Measurements from ENCODE around the gene CROCC2.

Gene CROCC2

GRCh38 chr2:240906141-240906910 is at the start of gene CROCC2:
Gene CROCC2 (plus strand): TSS chr2:240906336. CDS start chr2:240906514, 178 bp downstream.
- H3K27ac Mint-ChIP-seq, result no peak within 1 kb of the TSS
- no peaks in the 10 kb centered on the region for H3K36me3 Mint-ChIP-seq (ENCODE audit: low read depth)
- intact Hi-C loops (cut with micrococcal nuclease), result no loop called here
- H3K27me3 Mint-ChIP-seq, result peaks cover 5% of the 10 kb centered on the region
- H3K4me3 Mint-ChIP-seq, result no peak within 1 kb of the TSS
- H3K4me1 Mint-ChIP-seq (ENCODE audit: low read depth), result no peaks in the 10 kb centered on the region
- no peaks in the 10 kb centered on the region for H3K9me3 Mint-ChIP-seq

GRCh38 chr2:240857039-240858008 is 48.8 kb upstream of the CROCC2 start:
- Mint-ChIP-seq H3K27ac (no peak overlapping the region), H3K4me3 (no peak overlapping the region), H3K4me1 (ENCODE audit: low read depth) (no peaks in the 10 kb centered on the region), H3K9me3 (peaks cover 20% of the 10 kb centered on the region), H3K36me3 (ENCODE audit: low read depth) (no peaks in the 10 kb centered on the region), H3K27me3 (peaks cover 3% of the 10 kb centered on the region)
- intact Hi-C loops (cut with micrococcal nuclease), result loop anchor here (10.0 kb wide), 1 partner anchor 217 kb away; no protein-coding TSS in a partner anchor

DNA sequence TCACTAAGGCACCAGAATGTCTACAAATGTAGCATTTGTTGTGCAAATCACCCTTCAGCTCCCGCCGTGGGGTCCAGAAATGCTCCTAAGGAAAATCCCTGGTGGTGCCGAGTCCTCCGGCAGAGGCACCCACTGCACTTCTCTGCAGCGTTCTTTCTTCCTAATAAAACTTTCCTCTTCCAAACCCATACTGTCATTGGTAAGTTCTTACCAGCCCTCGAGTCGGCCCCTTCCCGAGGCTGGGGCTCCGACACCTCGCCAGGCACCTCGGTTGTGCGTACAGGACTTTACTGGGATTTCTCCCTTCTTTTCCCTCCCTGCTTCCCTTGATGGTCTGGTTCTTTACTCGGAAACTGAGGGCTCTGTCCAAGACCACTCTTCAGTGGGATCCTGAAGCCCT is 47.8 kb upstream of the CROCC2 start:
- H3K27me3 Mint-ChIP-seq, result peaks cover 2% of the 10 kb centered on the region
- H3K9me3 Mint-ChIP-seq, result peaks cover 20% of the 10 kb centered on the region
- H3K27ac Mint-ChIP-seq, result no peak overlapping the region
- H3K4me3 Mint-ChIP-seq, result no peak overlapping the region
- no peaks in the 10 kb centered on the region for H3K4me1 Mint-ChIP-seq (ENCODE audit: low read depth)
- no peaks in the 10 kb centered on the region for H3K36me3 Mint-ChIP-seq (ENCODE audit: low read depth)
- intact Hi-C loops (cut with micrococcal nuclease), result loop anchor here (10.0 kb wide), 1 partner anchor 216 kb away; no protein-coding TSS in a partner anchor

DNA sequence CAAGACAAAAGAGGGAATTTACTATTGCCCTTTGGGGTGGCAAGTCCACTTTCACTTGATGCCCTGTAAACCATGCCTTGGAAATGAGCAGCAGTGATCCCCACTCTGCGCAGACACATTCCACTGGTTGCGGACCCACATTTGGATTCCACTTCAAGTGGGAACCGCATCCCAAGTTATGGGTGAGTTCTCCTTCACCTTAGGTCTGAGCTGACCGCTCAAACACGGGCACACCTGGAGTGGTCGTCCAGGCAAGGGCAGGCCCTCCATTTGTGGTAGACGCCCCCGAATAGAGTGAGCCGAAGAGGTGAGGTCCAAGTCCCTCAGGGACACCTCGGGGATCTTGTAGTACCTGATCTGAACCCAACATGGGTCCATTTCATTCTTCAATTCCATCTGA is 47.3 kb upstream of the CROCC2 start:
- H3K4me1 Mint-ChIP-seq (ENCODE audit: low read depth), result no peaks in the 10 kb centered on the region
- H3K27me3 Mint-ChIP-seq, result peaks cover 4% of the 10 kb centered on the region
- no peaks in the 10 kb centered on the region for H3K36me3 Mint-ChIP-seq (ENCODE audit: low read depth)
- no peak overlapping the region for H3K27ac Mint-ChIP-seq
- H3K4me3 Mint-ChIP-seq, result no peak overlapping the region
- intact Hi-C loops (cut with micrococcal nuclease), result loop anchor here (10.0 kb wide), 1 partner anchor 216 kb away; no protein-coding TSS in a partner anchor
- H3K9me3 Mint-ChIP-seq, result peaks cover 18% of the 10 kb centered on the region

DNA sequence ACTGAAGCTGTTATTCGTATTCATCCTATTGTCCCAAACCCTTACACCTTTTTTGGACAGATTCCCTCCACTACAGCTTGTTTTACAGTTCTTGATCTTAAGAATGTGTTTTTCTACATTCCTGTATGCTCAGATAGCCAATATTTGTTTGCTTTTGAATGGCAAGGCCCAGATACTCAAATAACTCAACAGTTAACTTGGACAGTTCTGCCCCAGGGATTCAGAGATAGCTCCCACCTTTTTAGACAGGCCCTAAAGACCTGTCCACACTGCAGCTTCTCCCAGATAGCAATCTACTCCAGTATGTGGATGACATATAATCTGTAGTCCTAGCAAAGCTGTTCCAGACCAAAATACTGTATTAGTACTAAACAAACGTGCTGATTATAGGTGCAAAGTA is 44.6 kb upstream of the CROCC2 start:
- Mint-ChIP-seq H3K27me3 (peaks cover 6% of the 10 kb centered on the region), H3K4me1 (ENCODE audit: low read depth) (no peaks in the 10 kb centered on the region), H3K27ac (no peak overlapping the region), H3K4me3 (no peak overlapping the region), H3K9me3 (no peaks in the 10 kb centered on the region), H3K36me3 (ENCODE audit: low read depth) (no peaks in the 10 kb centered on the region)
- intact Hi-C loops (cut with micrococcal nuclease), result no loop called here

DNA sequence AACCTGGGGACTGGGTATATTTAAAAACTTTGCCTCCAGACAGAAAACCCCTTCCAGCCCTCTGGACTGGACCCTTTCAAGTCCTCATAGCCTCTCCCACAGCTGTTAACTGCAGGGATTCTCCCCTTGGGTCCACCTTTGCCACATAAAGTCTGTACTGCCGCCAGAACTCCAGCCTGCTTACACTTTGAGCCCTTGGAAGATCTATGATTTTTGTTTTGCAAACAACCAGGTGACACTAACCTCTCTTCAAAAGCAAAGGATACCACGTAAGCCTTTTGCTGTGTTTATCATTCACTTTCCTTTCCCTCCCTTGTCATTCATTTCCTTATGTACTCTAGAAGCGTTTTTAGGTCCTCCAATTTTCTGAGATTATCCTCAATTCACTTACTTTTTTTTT is 41.7 kb upstream of the CROCC2 start:
- Mint-ChIP-seq H3K4me3 (no peak overlapping the region), H3K4me1 (ENCODE audit: low read depth) (no peaks in the 10 kb centered on the region), H3K27ac (no peak overlapping the region), H3K27me3 (peaks cover 5% of the 10 kb centered on the region), H3K36me3 (ENCODE audit: low read depth) (no peaks in the 10 kb centered on the region), H3K9me3 (no peaks in the 10 kb centered on the region)
- intact Hi-C loops (cut with micrococcal nuclease), result no loop called here

DNA sequence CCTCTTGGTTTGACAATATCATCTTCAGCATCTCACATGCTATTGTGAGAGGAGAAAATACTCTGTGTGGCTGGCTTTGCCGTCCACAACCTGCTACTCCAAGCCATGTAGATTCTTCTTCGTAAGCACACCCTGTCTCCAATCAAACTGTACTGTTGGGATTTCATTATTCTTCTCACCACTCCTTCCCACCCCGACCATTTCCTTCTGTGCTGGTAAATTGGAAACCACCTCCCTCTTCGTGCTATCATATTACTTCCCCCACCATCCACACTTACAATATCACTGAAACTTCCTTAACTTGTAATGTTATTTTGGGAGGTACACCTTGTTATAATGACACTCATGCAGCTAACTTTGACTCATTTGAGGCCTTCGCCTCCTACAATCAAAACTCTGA is 40.7 kb upstream of the CROCC2 start:
- Mint-ChIP-seq H3K4me1 (ENCODE audit: low read depth) (no peaks in the 10 kb centered on the region), H3K27ac (no peak overlapping the region), H3K36me3 (ENCODE audit: low read depth) (no peaks in the 10 kb centered on the region), H3K4me3 (no peak overlapping the region), H3K27me3 (peaks cover 4% of the 10 kb centered on the region), H3K9me3 (no peaks in the 10 kb centered on the region)
- intact Hi-C loops (cut with micrococcal nuclease), result no loop called here

GRCh38 chr2:240868286-240869108 is 37.6 kb upstream of the CROCC2 start, which contains the start of gene AGXT:
Gene AGXT (plus strand): TSS chr2:240868824. CDS start chr2:240868866, 42 bp downstream.
- intact Hi-C loops (cut with micrococcal nuclease), result no loop called here
- Mint-ChIP-seq H3K4me3 (no peak within 1 kb of the TSS), H3K36me3 (ENCODE audit: low read depth) (no peaks in the 10 kb centered on the region), H3K27ac (no peak within 1 kb of the TSS), H3K27me3 (peaks cover 2% of the 10 kb centered on the region), H3K9me3 (no peaks in the 10 kb centered on the region), H3K4me1 (ENCODE audit: low read depth) (no peaks in the 10 kb centered on the region)

- no peaks in the 10 kb centered on the region for H3K9me3 Mint-ChIP-seq
- no peak overlapping the region for H3K27ac Mint-ChIP-seq
- intact Hi-C loops (cut with micrococcal nuclease), result no loop called here
Observed at GRCh38 chr2:240869109-240869955, 36.8 kb upstream of the CROCC2 start.

DNA sequence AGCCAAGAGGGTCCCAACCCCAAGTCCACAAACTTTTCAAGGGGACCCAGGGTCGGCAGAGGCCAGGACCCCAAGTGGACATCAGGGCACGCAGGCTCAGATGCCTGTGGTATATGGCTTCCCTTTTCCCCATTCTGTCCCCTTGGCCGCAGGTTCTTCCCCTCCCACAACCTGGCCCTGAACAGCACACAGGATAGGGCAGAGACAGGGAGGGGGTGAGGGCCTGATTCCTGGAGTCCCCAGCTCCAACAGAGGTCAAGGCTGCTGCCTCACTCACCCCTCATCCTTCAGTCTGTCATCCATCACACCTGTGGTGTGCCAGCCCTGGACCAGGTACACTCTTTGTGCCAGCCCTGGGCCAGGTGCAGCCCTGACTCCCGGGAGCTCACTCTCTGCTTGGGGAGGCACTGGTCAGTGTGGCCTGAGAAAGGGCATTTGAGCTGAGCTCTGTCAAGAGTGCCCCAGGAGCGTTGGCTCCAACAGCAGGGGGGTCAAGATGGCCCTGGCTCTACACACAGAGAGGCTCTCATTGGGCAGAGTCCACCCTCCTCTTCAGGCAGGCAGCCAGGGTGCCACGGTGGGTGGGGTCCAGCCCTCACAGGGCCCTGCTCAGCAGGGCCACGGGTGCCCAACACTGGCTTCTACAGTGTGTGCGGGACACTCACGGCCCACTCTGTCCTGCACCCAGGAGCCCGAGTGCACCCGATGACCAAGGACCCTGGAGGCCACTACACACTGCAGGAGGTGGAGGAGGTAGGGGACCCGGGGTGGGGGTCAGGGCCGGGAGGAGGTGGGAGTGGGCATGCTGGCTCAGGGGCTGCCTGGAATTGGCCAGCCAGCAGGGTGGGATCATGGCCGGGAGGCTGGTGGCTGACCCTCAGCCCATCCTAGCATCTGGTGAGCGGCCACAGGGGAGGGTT is 35.9 kb upstream of the CROCC2 start:
- H3K27ac Mint-ChIP-seq, result no peak overlapping the region
- H3K4me3 Mint-ChIP-seq, result no peak overlapping the region
- no peaks in the 10 kb centered on the region for H3K27me3 Mint-ChIP-seq
- H3K9me3 Mint-ChIP-seq, result no peaks in the 10 kb centered on the region
- no peaks in the 10 kb centered on the region for H3K36me3 Mint-ChIP-seq (ENCODE audit: low read depth)
- intact Hi-C loops (cut with micrococcal nuclease), result no loop called here
- no peaks in the 10 kb centered on the region for H3K4me1 Mint-ChIP-seq (ENCODE audit: low read depth)

More at GRCh38 chr2:240869109-240869955, 36.8 kb upstream of the CROCC2 start:
- no peaks in the 10 kb centered on the region for H3K36me3 Mint-ChIP-seq (ENCODE audit: low read depth)
- H3K4me3 Mint-ChIP-seq, result no peak overlapping the region
- H3K4me1 Mint-ChIP-seq (ENCODE audit: low read depth), result no peaks in the 10 kb centered on the region
- H3K27me3 Mint-ChIP-seq, result peaks cover 2% of the 10 kb centered on the region

- Mint-ChIP-seq H3K4me3 (no peak overlapping the region), H3K4me1 (ENCODE audit: low read depth) (no peaks in the 10 kb centered on the region), H3K27me3 (no peaks in the 10 kb centered on the region), H3K27ac (no peak overlapping the region), H3K9me3 (no peaks in the 10 kb centered on the region), H3K36me3 (ENCODE audit: low read depth) (no peaks in the 10 kb centered on the region)
- intact Hi-C loops (cut with micrococcal nuclease), result no loop called here
Observed at GRCh38 chr2:240871071-240871958, 34.8 kb upstream of the CROCC2 start.
